GM12878 (cell line): ENCODE results near the gene KDM4F. TPM values are rescaled to one million over a fixed set of nuclear protein-coding genes. Genes with fewer than 3 reads are reported as not detected.

Experiments
- ATAC-seq: fragments of 200-7000 bp; cut with Tn5 transposase; 3 replicates; pipeline ENCODE4 v1.9.1; 2020; ENCODE audit warnings: mild to moderate bottlenecking, moderate library complexity
- BruUV-seq: library from RNA; stranded (reverse); fragments of 400-500 nt; replicated peaks from 2 replicates; lab custom pipeline; 2021; lab: Mats Ljungman, UMichigan
- CTCF ChIA-PET: fragments of 300-600 bp; sonication (Branson Sonifier 250); formaldehyde crosslinking; extraction: SDS; loops from one replicate; lab custom pipeline; 2021; ENCODE audit warnings: inconsistent platforms; lab: Yijun Ruan, JAX
- POLR2A ChIA-PET: fragments of 350-600 bp; formaldehyde crosslinking; extraction: SDS; loops from one replicate; lab custom pipeline; 2021; ENCODE audit warnings: inconsistent platforms; lab: Charles Lee
- RAD21 ChIA-PET: fragments of 300-600 bp; sonication (Branson Sonifier 250); formaldehyde crosslinking; loops from one replicate; lab custom pipeline; 2023; ENCODE audit warnings: antibody characterized with exemption; ENCODE audit not compliant: unreplicated experiment; lab: Charles Lee
- SMC1A ChIA-PET: fragments of 300-600 bp; sonication (Branson Sonifier 250); formaldehyde crosslinking; loops from one replicate; lab custom pipeline; 2023; ENCODE audit not compliant: unreplicated experiment, uncharacterized antibody; lab: Charles Lee
- DNase-seq: peaks from one replicate; pipeline ENCODE4 v3.0.0-alpha.2; 2011; ENCODE audit warnings: low read depth, low spot score
- FAIRE-seq: peaks from 3 replicates; lab custom pipeline; 2011; peaks lifted over from hg19 to GRCh38; lab: Jason Lieb, UNC
- H2AFZ ChIP-seq: 2 replicates; pipeline ENCODE4 v1.6.0; 2011; ENCODE audit warnings: low read depth, low read length, control low read depth; ENCODE audit not compliant: control insufficient read depth
- H3K27ac ChIP-seq: 2 replicates; pipeline ENCODE4 v1.5.1; 2011; ENCODE audit warnings: control low read depth; ENCODE audit not compliant: control insufficient read depth, insufficient read depth
- H3K27me3 ChIP-seq, 2 experiments: replicated peaks in 1 of 2; 2 replicates each; pipeline versions ENCODE4 v1.6.0 to v1.6.1; 2011; ENCODE audit warnings: low read length in 1 of 2; ENCODE audit not compliant: control insufficient read depth in 2 of 2, insufficient read depth in 2 of 2
- H3K36me3 ChIP-seq, 2 experiments: 2 replicates each; pipeline ENCODE4 v1.5.1; 2011; ENCODE audit warnings: low read length in 1 of 2; ENCODE audit not compliant: control insufficient read depth in 2 of 2, insufficient read depth in 2 of 2
- H3K4me1 ChIP-seq: 2 replicates; pipeline ENCODE4 v1.6.1; 2011; ENCODE audit warnings: mild to moderate bottlenecking, low read length, moderate library complexity, mixed read lengths; ENCODE audit not compliant: control insufficient read depth, insufficient read depth
- H3K4me2 ChIP-seq: 2 replicates; pipeline ENCODE4 v1.6.0; 2011; ENCODE audit warnings: control low read depth; ENCODE audit not compliant: control insufficient read depth, insufficient read depth
- H3K4me3 ChIP-seq: fragments of 200-600 bp; sonication (generic); 2 replicates; pipeline ENCODE4 v1.5.1; 2016
- H3K79me2 ChIP-seq: 2 replicates; pipeline ENCODE4 v1.6.0; 2011; ENCODE audit warnings: low read length; ENCODE audit not compliant: control insufficient read depth, insufficient read depth
- H3K9ac ChIP-seq: 2 replicates; pipeline ENCODE4 v1.8.0; 2011; ENCODE audit warnings: low read length, control low read depth, mixed read lengths; ENCODE audit not compliant: control insufficient read depth, insufficient read depth
- H3K9me3 ChIP-seq: replicated peaks from 3 replicates; pipeline ENCODE4 v1.5.1; 2011; ENCODE audit warnings: mild to moderate bottlenecking, low read length; ENCODE audit not compliant: control insufficient read depth, insufficient read depth
- H4K20me1 ChIP-seq: 2 replicates; pipeline ENCODE4 v1.6.0; 2011; ENCODE audit not compliant: control insufficient read depth, insufficient read depth
- E4F1 ChIP-seq: fragments of 450-650 bp; IDR thresholded peaks from 2 replicates; pipeline ENCODE4 v1.6.1; 2018; ENCODE audit warnings: borderline replicate concordance, mild to moderate bottlenecking; ENCODE audit not compliant: partially characterized antibody
- ELK1 ChIP-seq: IDR thresholded peaks from 2 replicates; pipeline ENCODE4 v1.6.1; 2012; ENCODE audit warnings: low read depth, low read length, improper control_type of control experiment
- ESRRA ChIP-seq: IDR thresholded peaks from 2 replicates; pipeline ENCODE4 v1.6.1; 2012; ENCODE audit warnings: mild to moderate bottlenecking, low read length, improper control_type of control experiment
- MLLT1 ChIP-seq: fragments of 450-650 bp; IDR thresholded peaks from 2 replicates; pipeline ENCODE4 v1.6.1; 2016; ENCODE audit warnings: mild to moderate bottlenecking
- POU2F2 ChIP-seq: IDR thresholded peaks from 3 replicates; pipeline ENCODE4 v1.6.1; 2011; ENCODE audit warnings: low read depth, mild to moderate bottlenecking, low read length, borderline replicate concordance
- WGBS: methylation state at CpG from one replicate; pipeline ENCODE4 v1.1.6; 2016; ENCODE audit warnings: low lambda C conversion rate; ENCODE audit not compliant: insufficient replicate concordance, insufficient coverage; ENCODE audit errors: missing lambda C conversion rate; 5-methylcytosine and 5-hydroxymethylcytosine counted together
- in situ Hi-C: fragments of 300-500 bp; cut with MboI; formaldehyde crosslinking; loops from 9 replicates; pipeline ENCODE4 v1.14.3; 2018; ENCODE audit warnings: mixed read lengths
- intact Hi-C: fragments of 100-400 bp; cut with micrococcal nuclease; formaldehyde crosslinking; loops from one replicate; pipeline ENCODE4 v1.14.2; 2022; ENCODE audit not compliant: unreplicated experiment
- polyA plus RNA-seq, 11 experiments: library from polyadenylated mRNA; depleted of rRNA in 4 of 11; unstranded in 6 of 11; stranded (reverse) in 5 of 11; fragments of >200 nt; fragmentation: Nextera tagmentation in 4 of 11; fragmentation: Illumina TruSeq in 1 of 11; extraction: Ambion mirVana in 4 of 11; extraction: Trizol in 1 of 11; gene quantifications; 1 replicate in 1 of 11; 2 replicates in 10 of 11; pipeline versions ENCODE4 v1.2.1 to v1.2.3, GENCODE V29; 2011 to 2016; ENCODE audit warnings: inconsistent platforms in 2 of 11, missing spikeins in 2 of 11, low read depth in 1 of 11
- total RNA-seq, 4 experiments: library from RNA; depleted of rRNA in 3 of 4; stranded (reverse); fragments of >200 nt in 3 of 4; fragmentation: Illumina TruSeq in 1 of 4; extraction: Trizol in 1 of 4; gene quantifications; 2 replicates each; pipeline versions ENCODE4 v1.2.1 to v1.2.3, GENCODE V29; 2013 to 2021

Gene KDM4F
- total and polyA plus RNA-seq, 10 of the 15 experiments (the other 5 are each of a cell fraction or from before 2014, with no cell fraction given), result not detected

GRCh38 chr11:95066716-95067038 is 17.5 kb downstream of the KDM4F start, which contains the start of gene SRSF8:
Gene SRSF8, plus strand, starts transcription at chr11:95066919. Its CDS starts 308 bp downstream, at chr11:95067227.
- DNase-seq, result no peak
- BruUV-seq, result no TSS peak
- 0% methylated on average over 4 of the region's 4 CpGs for WGBS
- no peak for TF ChIP-seq ESRRA
- no peak for TF ChIP-seq ELK1
- TF ChIP-seq E4F1, result no peak
- peak; percentile 28; the same call in 1 of the 3 replicates for TF ChIP-seq POU2F2
- TF ChIP-seq MLLT1, result no peak
- in situ Hi-C loops (no loop called here), intact Hi-C loops (loop anchor here (5.0 to 10.0 kb wide), 3 partner anchors 89 to 696 kb away; no protein-coding TSS in a partner anchor)
- no peaks in the 10 kb centered on the region for H4K20me1 ChIP-seq
- peak; percentile 62 for ATAC-seq
- H3K9me3 ChIP-seq, result no peaks in the 10 kb centered on the region
- POLR2A ChIA-PET, result interaction anchor here (0.6 to 11.1 kb wide), 9 partner anchors 10 to 724 kb away, joined by 3 to 139 read pairs (median 5); partner anchors contain the start of genes CEP57, CWC15, ENDOD1 and FAM76B
- 0 out of 4 replicates have a peak, but pooled peaks cover 0 to 4% of the 10 kb centered on the region in 2 experiments for H3K36me3 ChIP-seq
- peak within 1 kb of the TSS; percentile 87 for H2AFZ ChIP-seq
- peak within 1 kb of the TSS; percentile 81 for H3K9ac ChIP-seq
- H3K27ac ChIP-seq, result peak within 1 kb of the TSS; percentile 75
- peaks cover 28% of the 10 kb centered on the region for H3K79me2 ChIP-seq
- CTCF ChIA-PET, result interaction anchor here (0.7 to 14.4 kb wide), 12 partner anchors 9 to 724 kb away, joined by 3 to 459 read pairs (median 7); partner anchors contain the start of genes CEP57, ENDOD1 and SESN3
- RAD21 ChIA-PET, result interaction anchor here (1.1 to 11.8 kb wide), 10 partner anchors 11 to 649 kb away, joined by 3 to 244 read pairs (median 17); partner anchors contain the start of genes CWC15, ENDOD1, KDM4D and SESN3
- peak within 1 kb of the TSS; percentile 64 for H3K4me2 ChIP-seq
- FAIRE-seq, result no peak
- H3K4me1 ChIP-seq, result 0 out of 2 replicates have a peak, but pooled peaks cover 3% of the 10 kb centered on the region
- SMC1A ChIA-PET, result interaction anchor here (0.8 to 14.9 kb wide), 10 partner anchors 10 to 644 kb away, joined by 3 to 315 read pairs (median 20); partner anchors contain the start of gene ENDOD1
- peak within 1 kb of the TSS; percentile 99 for H3K4me3 ChIP-seq
- no peaks in the 10 kb centered on the region for H3K27me3 ChIP-seq
